GM19463 (cell line): ENCODE measurements around the gene KIAA0408.
"Not testable (repeated sequence)": the region's sequence is repeated elsewhere in the genome, so short reads cannot be mapped to it uniquely, and the experiment has no call there.

Experiments used
- ATAC-seq: cut with Tn5 transposase; IDR thresholded peaks from one replicate; pipeline ENCODE4 v1.9.1; 2021; ENCODE audit warnings: mild to moderate bottlenecking, moderate library complexity; ENCODE audit not compliant: unreplicated experiment

The KIAA0408 gene

DNA sequence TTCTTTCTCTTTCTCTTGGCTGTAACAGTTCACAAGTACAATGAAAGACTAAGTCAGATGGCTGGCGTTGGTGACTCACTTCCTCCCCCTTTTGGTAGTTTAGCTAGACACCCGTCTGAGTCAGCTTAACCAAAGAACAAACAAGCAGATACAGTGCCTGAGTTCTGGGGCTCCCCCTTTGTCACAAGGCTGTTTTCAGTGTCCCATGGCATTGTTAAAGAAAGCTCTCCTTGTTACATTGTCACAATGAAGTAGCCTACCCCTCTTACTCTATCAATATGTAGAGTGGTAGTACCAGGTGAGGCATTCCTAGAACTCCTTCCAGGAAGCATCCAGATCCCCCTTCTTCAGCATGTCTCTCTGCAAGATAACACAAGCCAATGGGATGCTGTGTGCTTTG lies 38.6 kb downstream of the KIAA0408 start:
- ATAC-seq: peak; percentile 100

GRCh38 chr6:127415096-127415495 lies 44.1 kb downstream of the KIAA0408 start:
- no peak for ATAC-seq

GRCh38 chr6:127413123-127413522 lies 46.1 kb downstream of the KIAA0408 start:
- not testable (repeated sequence) for ATAC-seq

GRCh38 chr6:127412016-127412415 lies 47.2 kb downstream of the KIAA0408 start:
- not testable (repeated sequence) for ATAC-seq
